Measurements from ENCODE around the gene SCYGR7. TPM values are rescaled to one million over a fixed set of nuclear protein-coding genes. Genes with fewer than 3 reads are reported as not detected.

Gene SCYGR7
- total and polyA plus RNA-seq, 2 of the 13 experiments (the other 11 are each of a cell fraction or from before 2014, with no cell fraction given): not detected

GRCh38 chr2:227720680-227721079, 7.5 kb upstream of the SCYGR7 start:
- ChIA-PET CTCF (ENCODE audit: low intra/inter-chr PET ratio, low total read pairs) (no interaction called here), POLR2A (no interaction called here)
- ATAC-seq (no peak), DNase-seq (ENCODE audit: low spot score) (no peak), FAIRE-seq (no peak)
- Histone ChIP-seq H3K27me3 (ENCODE audit: control insufficient read depth in 1 of 2, insufficient read depth in 2 of 2, low read length in 2 of 2) (peaks cover 0 to 11% of the 10 kb centered on the region in 2 experiments; a peak in 3 of 5 replicates), H2AFZ (ENCODE audit: low read length) (no peak overlapping the region), H3K9ac (ENCODE audit: insufficient read depth, low read depth, low read length) (no peak overlapping the region), H3K27ac (ENCODE audit: extremely low read length, insufficient read depth, low read length) (no peak overlapping the region), H3K9me3 (ENCODE audit: low read length) (no peaks in the 10 kb centered on the region), H3K4me1 (ENCODE audit: insufficient read depth, low read length) (peaks cover 44% of the 10 kb centered on the region), H3K4me3 (replicated peaks in 1 of 3; ENCODE audit: insufficient read depth in 1 of 3, low read depth in 2 of 3, low read length in 3 of 3) (no peak overlapping the region), H3K4me2 (ENCODE audit: low read depth, low read length) (no peak overlapping the region), H3K79me2 (ENCODE audit: insufficient read depth, low read length) (no peaks in the 10 kb centered on the region), H4K20me1 (ENCODE audit: insufficient read depth, low read length) (no peaks in the 10 kb centered on the region), H3K36me3 (replicated peaks in 1 of 2; ENCODE audit: control insufficient read depth in 1 of 2, insufficient read depth in 2 of 2, low read length in 2 of 2) (no peaks in the 10 kb centered on the region)
- 84% methylated on average over 4 of the region's 4 CpGs for WGBS (ENCODE audit: low lambda C conversion rate)
- in situ Hi-C loops (cut with HindIII; ENCODE audit: extremely low pct_ligation_motif_present, low pct_unique_long_range_greater_than_20kb): no loop called here
- intact Hi-C loops (cut with micrococcal nuclease; ENCODE audit: unreplicated experiment): no loop called here
- no TSS peak for BruUV-seq (replicated peaks)
- no peak for TF ChIP-seq FOXM1 (CRISPR knock-in tag; IDR thresholded peaks at IDR 0.05)
- no peak for TF ChIP-seq LCORL (IDR thresholded peaks at IDR 0.05)
- TF ChIP-seq LCORL (CRISPR knock-in tag; IDR thresholded peaks at IDR 0.05): no peak
- TF ChIP-seq DNMT1 (CRISPR knock-in tag; IDR thresholded peaks at IDR 0.05): no peak
- TF ChIP-seq PITX1 (CRISPR knock-in tag; IDR thresholded peaks at IDR 0.05): no peak
- no peak for TF ChIP-seq ZBTB39 (CRISPR knock-in tag; IDR thresholded peaks at IDR 0.05)
- TF ChIP-seq ZNF562 (CRISPR knock-in tag; IDR thresholded peaks at IDR 0.05; ENCODE audit: borderline replicate concordance): no peak
- no peak for TF ChIP-seq ARNTL (CRISPR knock-in tag; IDR thresholded peaks at IDR 0.05)
- TF ChIP-seq ZNF878 (CRISPR knock-in tag; IDR thresholded peaks at IDR 0.05): no peak
- no peak for TF ChIP-seq ZNF496 (CRISPR knock-in tag; IDR thresholded peaks at IDR 0.05; ENCODE audit: insufficient replicate concordance)
